ENCODE results near the gene FNDC11. TPM values are rescaled to one million over a fixed set of nuclear protein-coding genes. Genes with fewer than 3 reads are reported as not detected.

Gene FNDC11
- total and polyA plus RNA-seq, 4 donors: 0.93 to 1.1 (median 1.0) TPM

DNA sequence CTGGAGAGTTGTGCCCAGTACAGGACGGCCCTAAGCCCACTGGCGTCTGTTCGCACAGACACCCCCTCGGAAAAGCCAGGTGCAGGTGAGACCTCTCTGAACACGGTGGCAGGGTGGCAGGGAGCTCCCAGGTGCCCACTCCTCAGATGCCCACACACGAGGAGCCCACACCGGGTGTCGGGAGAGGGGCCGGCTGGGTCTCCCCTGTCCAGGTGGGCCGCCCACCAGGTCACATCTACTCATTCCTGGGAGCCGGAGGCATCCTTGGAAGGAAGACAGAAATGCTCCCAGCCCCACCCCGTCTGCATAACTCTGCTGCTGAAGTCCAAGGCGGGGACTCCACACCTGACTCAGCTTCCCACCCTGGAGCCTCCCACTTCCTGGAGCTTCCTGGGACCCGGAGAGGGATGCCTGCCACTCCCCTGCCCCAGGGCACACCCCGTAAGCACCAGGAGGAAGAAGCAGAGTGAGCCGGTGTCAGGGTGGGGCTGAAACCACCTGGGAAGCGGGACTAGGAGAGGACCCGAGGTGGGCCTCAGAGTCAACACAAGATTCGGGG lies 8.9 kb upstream of the FNDC11 start:
- peaks cover 16% of the 10 kb centered on the region for H3K27me3 ChIP-seq (ENCODE audit: control insufficient read depth, insufficient read depth, low read length)
- no peaks in the 10 kb centered on the region for H3K36me3 ChIP-seq (ENCODE audit: control insufficient read depth, insufficient read depth, low read length)
- 79% methylated on average over 15 of the region's 19 CpGs for WGBS (ENCODE audit: insufficient coverage)
- H3K4me3 ChIP-seq (ENCODE audit: low read depth, low read length): no peak overlapping the region
- DNase-seq (ENCODE audit: low read depth in 4 of 6, low spot score in 6 of 6): no peak
- no peaks in the 10 kb centered on the region for H3K9me3 ChIP-seq (ENCODE audit: control insufficient read depth, insufficient read depth, low read length)
- H3K4me1 ChIP-seq (ENCODE audit: control insufficient read depth, insufficient read depth, low read length): peaks cover 6% of the 10 kb centered on the region
- H3K27ac ChIP-seq (ENCODE audit: low read depth, low read length): no peak overlapping the region

DNA sequence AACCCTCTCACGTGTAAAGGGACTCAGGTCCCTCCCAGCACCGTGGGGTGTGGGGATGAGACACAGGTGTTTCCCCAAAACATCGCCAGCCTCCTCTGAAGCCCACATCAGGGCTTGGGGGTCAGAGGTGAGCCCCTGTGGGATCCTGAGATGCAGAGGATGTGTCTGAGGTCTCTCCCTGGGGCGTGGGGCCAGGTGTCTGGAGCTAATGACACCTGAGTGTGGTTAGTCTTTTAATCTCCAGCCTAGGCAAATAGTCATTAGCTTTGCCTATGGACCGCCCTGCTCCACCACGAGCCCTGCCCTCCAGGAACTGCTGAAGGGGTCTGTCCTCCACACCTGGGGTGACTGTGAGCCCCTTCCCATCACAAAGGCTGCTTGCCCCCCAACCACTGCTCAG lies 8.1 kb upstream of the FNDC11 start:
- DNase-seq (ENCODE audit: low read depth in 4 of 6, low spot score in 6 of 6): no peak
- Histone ChIP-seq H3K4me3 (ENCODE audit: low read depth, low read length) (no peak overlapping the region), H3K36me3 (ENCODE audit: control insufficient read depth, insufficient read depth, low read length) (no peaks in the 10 kb centered on the region), H3K27ac (ENCODE audit: low read depth, low read length) (no peak overlapping the region), H3K4me1 (ENCODE audit: control insufficient read depth, insufficient read depth, low read length) (no peaks in the 10 kb centered on the region), H3K9me3 (ENCODE audit: control insufficient read depth, insufficient read depth, low read length) (no peaks in the 10 kb centered on the region), H3K27me3 (ENCODE audit: control insufficient read depth, insufficient read depth, low read length) (peaks cover 19% of the 10 kb centered on the region)
- WGBS (ENCODE audit: insufficient coverage): 67% methylated on average over 5 of the region's 6 CpGs

DNA sequence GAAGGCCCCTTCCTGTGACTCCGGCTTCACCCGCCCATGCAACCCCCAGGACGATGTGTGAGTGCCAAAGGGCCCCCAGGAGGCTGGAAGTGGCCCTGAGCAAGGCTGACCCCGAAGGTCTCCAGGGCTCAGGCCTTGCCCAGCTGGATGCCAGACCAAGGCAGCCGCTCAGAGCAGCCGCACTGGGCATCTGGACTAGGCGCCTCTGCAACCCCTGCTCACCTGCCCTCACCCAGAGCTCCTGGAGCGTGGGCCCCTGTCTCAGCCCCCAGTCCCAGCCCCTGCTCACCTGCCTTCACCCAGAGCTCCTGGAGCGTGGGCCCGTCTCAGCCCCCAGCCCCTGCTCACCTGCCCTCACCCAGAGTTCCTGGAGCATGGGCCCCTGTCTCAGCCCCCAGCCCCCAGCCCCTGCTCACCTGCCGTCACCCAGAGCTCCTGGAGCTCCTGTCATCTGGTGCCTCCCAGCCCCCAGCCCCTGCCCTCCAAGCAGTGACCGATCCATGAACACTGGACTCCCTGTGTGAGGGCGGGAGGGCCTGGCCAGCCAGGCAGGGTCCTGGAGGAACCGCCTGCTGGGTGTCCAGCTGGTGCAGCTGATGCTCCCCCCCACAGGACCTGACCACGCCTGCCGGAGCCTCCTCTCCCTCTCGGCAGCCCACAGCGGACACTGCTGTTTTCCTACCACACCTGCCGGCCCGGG lies 7.6 kb upstream of the FNDC11 start:
- Histone ChIP-seq H3K27me3 (ENCODE audit: control insufficient read depth, insufficient read depth, low read length) (peaks cover 21% of the 10 kb centered on the region), H3K36me3 (ENCODE audit: control insufficient read depth, insufficient read depth, low read length) (no peaks in the 10 kb centered on the region), H3K27ac (ENCODE audit: low read depth, low read length) (no peak overlapping the region), H3K4me1 (ENCODE audit: control insufficient read depth, insufficient read depth, low read length) (no peaks in the 10 kb centered on the region), H3K4me3 (ENCODE audit: low read depth, low read length) (no peak overlapping the region), H3K9me3 (ENCODE audit: control insufficient read depth, insufficient read depth, low read length) (no peaks in the 10 kb centered on the region)
- no peak for DNase-seq (ENCODE audit: low read depth in 4 of 6, low spot score in 6 of 6)
- WGBS (ENCODE audit: insufficient coverage): 72% methylated on average over 19 of the region's 20 CpGs

DNA sequence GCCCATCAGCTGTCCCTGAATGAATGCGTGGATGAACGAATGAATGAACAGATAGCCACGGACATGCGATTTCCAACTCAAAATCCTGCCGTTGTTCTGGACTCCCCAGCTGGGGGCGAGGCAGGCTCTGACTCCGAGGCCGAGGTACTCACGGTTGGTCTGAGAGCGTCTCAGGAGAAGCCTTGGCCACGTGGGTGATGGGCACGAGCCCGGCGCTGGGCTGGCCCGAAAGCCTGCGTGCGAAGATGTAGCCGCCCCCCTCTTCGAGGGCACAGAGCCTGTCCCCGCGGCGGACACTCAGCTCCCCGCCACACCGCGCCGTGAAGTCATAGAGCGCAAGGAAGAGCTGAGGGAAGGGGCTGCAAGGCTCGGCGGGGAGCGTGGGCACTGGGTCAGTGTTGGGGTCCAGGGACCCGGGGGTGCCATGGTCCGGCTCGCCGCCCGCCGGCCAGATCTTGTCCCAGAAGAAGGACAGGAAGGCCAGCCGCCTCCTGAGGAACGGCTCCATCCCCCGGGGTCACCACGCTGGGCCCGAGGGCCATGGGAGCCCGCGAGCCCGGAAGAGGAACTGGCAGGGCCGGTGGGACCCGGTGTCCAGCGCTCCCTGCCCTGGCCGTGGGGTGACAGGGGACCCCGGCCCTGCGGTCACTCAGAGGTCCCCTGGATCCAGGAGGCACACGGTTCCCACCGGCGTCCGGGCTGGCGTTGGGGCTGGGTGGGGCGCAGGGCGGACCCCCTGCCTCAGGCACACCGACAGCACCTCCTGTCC lies 6.8 kb upstream of the FNDC11 start:
- Histone ChIP-seq H3K36me3 (ENCODE audit: control insufficient read depth, insufficient read depth, low read length) (no peaks in the 10 kb centered on the region), H3K9me3 (ENCODE audit: control insufficient read depth, insufficient read depth, low read length) (no peaks in the 10 kb centered on the region), H3K4me3 (ENCODE audit: low read depth, low read length) (no peak overlapping the region), H3K27ac (ENCODE audit: low read depth, low read length) (no peak overlapping the region), H3K27me3 (ENCODE audit: control insufficient read depth, insufficient read depth, low read length) (peaks cover 21% of the 10 kb centered on the region), H3K4me1 (ENCODE audit: control insufficient read depth, insufficient read depth, low read length) (no peaks in the 10 kb centered on the region)
- WGBS (ENCODE audit: insufficient coverage): 55% methylated on average over 58 of the region's 58 CpGs
- DNase-seq (ENCODE audit: low read depth in 4 of 6, low spot score in 6 of 6): no peak

DNA sequence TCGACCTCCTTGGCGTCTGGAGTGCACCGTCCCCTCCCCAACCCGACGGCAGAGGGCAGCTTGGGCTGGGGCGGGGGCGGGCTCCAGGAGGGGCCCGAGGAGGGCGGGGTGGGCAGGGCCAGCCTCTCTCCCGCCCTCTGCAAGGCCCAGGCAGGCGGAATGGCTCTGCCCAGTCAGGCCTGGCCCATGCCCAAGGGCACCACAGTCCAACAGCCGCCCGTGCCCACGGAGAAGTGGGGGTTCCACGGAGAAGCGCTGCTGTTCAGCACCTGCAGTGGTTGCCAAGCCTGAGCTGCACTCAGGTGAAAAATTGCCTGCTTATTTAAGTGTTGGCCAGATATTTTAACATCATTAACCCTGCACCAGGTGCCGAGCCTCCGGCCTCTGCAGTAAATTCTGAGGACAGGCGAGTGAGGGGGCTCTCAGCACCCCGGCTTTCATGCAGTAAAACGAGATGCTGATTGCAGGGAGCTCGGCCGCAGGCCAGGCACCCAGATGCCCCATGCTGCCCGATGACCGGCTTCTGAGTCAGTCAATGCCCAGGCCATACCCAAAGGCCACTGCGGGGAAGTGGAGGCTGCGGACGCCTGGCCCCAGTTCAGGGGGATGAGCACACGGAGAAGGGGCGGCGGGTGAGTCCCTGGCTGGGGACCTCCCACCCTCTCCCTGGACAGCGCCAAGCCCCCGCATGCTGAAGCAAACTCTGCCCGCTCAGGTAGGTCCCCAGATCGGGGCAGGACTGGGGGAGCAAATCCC lies 6.1 kb upstream of the FNDC11 start, which contains the start of gene SRMS:
Gene SRMS, minus strand, starts transcription at position 25 of the 756 bp plus-strand sequence. CDS start 286 bp downstream, outside the sequence.
- Histone ChIP-seq H3K27me3 (ENCODE audit: control insufficient read depth, insufficient read depth, low read length) (peaks cover 21% of the 10 kb centered on the region), H3K27ac (ENCODE audit: low read depth, low read length) (no peak within 1 kb of the TSS), H3K36me3 (ENCODE audit: control insufficient read depth, insufficient read depth, low read length) (no peaks in the 10 kb centered on the region), H3K4me1 (ENCODE audit: control insufficient read depth, insufficient read depth, low read length) (peaks cover 6% of the 10 kb centered on the region), H3K4me3 (ENCODE audit: low read depth, low read length) (no peak within 1 kb of the TSS), H3K9me3 (ENCODE audit: control insufficient read depth, insufficient read depth, low read length) (no peaks in the 10 kb centered on the region)
- DNase-seq (ENCODE audit: low read depth in 4 of 6, low spot score in 6 of 6): no peak
- WGBS (ENCODE audit: insufficient coverage): 52% methylated on average over 32 of the region's 35 CpGs

DNA sequence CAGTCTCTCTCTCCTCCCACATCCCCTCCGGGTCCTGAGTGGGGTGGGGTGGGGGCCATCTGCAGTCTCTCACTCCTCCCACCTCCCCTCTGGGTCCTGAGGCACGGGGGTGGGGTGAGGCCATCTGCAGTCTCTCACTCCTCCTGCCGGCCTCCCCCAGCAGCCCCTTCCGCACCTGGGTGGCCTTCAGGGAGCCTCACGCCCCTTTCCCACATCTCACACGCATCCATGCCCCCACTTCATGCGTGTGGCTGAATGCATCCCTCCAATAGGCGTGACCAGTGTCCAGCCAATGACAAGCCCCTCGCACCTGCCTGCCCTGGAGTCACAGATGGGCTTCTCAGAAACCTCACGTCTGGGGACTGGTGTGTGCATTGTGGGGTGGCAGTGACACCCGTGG lies 5.4 kb upstream of the FNDC11 start:
- Histone ChIP-seq H3K36me3 (ENCODE audit: control insufficient read depth, insufficient read depth, low read length) (no peaks in the 10 kb centered on the region), H3K4me1 (ENCODE audit: control insufficient read depth, insufficient read depth, low read length) (peaks cover 12% of the 10 kb centered on the region), H3K27me3 (ENCODE audit: control insufficient read depth, insufficient read depth, low read length) (peaks cover 23% of the 10 kb centered on the region), H3K27ac (ENCODE audit: low read depth, low read length) (no peak overlapping the region), H3K4me3 (ENCODE audit: low read depth, low read length) (no peak overlapping the region), H3K9me3 (ENCODE audit: control insufficient read depth, insufficient read depth, low read length) (no peaks in the 10 kb centered on the region)
- WGBS (ENCODE audit: insufficient coverage): 37% methylated on average over 9 of the region's 11 CpGs
- no peak for DNase-seq (ENCODE audit: low read depth in 4 of 6, low spot score in 6 of 6)

DNA sequence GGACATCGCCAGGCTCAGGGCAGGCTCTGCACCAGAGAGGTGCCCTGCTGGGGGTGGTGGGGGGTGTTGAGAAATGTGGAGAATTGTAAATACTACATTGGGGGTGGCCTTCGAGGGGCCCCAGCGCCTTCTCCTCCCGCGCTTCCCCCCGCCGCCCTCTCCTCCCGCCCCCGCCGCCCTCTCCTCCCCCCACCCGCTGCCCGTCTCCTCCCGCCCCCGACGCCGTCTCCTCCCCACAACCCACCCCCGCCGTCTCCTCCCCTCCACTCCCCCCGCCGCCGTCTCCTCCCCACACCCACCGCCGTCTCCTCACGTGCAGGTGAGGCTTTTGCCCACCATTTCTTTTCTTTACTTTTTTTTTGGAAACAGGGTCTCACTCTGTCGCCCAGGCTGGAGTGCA lies 4.9 kb upstream of the FNDC11 start:
- no peak for DNase-seq (ENCODE audit: low read depth in 4 of 6, low spot score in 6 of 6)
- 58% methylated on average over 2 of the region's 25 CpGs for WGBS (ENCODE audit: insufficient coverage)
- H3K9me3 ChIP-seq (ENCODE audit: control insufficient read depth, insufficient read depth, low read length): no peaks in the 10 kb centered on the region
- H3K36me3 ChIP-seq (ENCODE audit: control insufficient read depth, insufficient read depth, low read length): no peaks in the 10 kb centered on the region
- H3K4me1 ChIP-seq (ENCODE audit: control insufficient read depth, insufficient read depth, low read length): peaks cover 17% of the 10 kb centered on the region
- H3K27me3 ChIP-seq (ENCODE audit: control insufficient read depth, insufficient read depth, low read length): peaks cover 24% of the 10 kb centered on the region
- no peak overlapping the region for H3K27ac ChIP-seq (ENCODE audit: low read depth, low read length)
- H3K4me3 ChIP-seq (ENCODE audit: low read depth, low read length): no peak overlapping the region

DNA sequence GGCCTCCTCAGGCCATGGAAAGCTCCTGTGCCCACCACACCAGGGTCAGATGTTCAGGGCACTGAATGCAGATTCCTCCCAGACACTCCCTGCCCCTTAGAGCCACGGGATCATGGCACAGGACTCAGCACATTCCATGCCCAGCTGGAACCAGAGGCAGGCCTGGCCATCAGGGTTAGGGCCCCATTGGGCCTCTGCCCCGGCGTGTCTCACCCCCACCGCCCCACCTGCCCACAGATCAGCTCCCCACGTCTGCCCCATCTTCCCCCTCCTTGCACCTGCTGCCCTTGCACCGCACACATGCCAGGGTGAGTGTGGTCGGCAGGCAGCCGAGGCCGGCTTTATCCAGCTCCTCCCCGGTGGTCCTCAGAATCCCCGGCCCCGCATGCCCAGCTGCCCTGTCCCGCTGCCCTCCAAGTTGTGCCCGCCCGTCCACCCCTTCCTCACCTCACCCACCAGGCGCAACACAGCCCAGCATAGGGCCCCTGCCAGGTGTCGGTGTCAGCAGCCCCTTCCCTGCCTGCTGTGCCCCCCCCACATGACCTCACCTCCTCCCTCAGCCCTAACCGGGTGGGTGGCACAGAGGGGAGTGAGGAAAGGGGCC lies 4.2 kb upstream of the FNDC11 start:
- peaks cover 1% of the 10 kb centered on the region for H3K36me3 ChIP-seq (ENCODE audit: control insufficient read depth, insufficient read depth, low read length)
- H3K27ac ChIP-seq (ENCODE audit: low read depth, low read length): no peak overlapping the region
- H3K4me3 ChIP-seq (ENCODE audit: low read depth, low read length): no peak overlapping the region
- H3K27me3 ChIP-seq (ENCODE audit: control insufficient read depth, insufficient read depth, low read length): peaks cover 26% of the 10 kb centered on the region
- H3K4me1 ChIP-seq (ENCODE audit: control insufficient read depth, insufficient read depth, low read length): peaks cover 25% of the 10 kb centered on the region
- DNase-seq (ENCODE audit: low read depth in 4 of 6, low spot score in 6 of 6): no peak
- H3K9me3 ChIP-seq (ENCODE audit: control insufficient read depth, insufficient read depth, low read length): no peaks in the 10 kb centered on the region
- 81% methylated on average over 15 of the region's 18 CpGs for WGBS (ENCODE audit: insufficient coverage)

DNA sequence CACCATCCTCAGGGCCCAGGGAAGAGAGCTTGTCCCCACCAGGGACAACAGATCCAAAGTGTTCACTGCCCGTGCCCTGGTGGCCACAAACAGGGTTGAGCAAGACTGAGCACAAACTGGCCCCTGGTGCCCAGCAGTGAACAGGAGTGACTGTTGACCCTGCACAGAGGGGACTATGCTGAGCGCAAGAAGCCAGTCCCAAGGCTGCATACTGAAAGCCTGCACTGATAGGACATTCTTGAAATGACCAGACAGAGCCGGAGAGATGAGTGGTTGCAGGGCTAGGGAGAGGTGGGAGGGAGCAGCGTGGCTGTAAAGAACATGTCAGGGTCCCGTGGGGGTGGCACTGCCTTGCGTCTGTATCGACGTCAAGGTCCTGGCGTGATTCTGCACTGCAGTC lies 2.9 kb upstream of the FNDC11 start:
- peaks cover 7% of the 10 kb centered on the region for H3K36me3 ChIP-seq (ENCODE audit: control insufficient read depth, insufficient read depth, low read length)
- peak in 1 of 6 donors; percentile 5 for DNase-seq (ENCODE audit: low read depth in 4 of 6, low spot score in 6 of 6)
- no peak overlapping the region for H3K4me3 ChIP-seq (ENCODE audit: low read depth, low read length)
- no peaks in the 10 kb centered on the region for H3K9me3 ChIP-seq (ENCODE audit: control insufficient read depth, insufficient read depth, low read length)
- H3K27me3 ChIP-seq (ENCODE audit: control insufficient read depth, insufficient read depth, low read length): peaks cover 26% of the 10 kb centered on the region
- no peak overlapping the region for H3K27ac ChIP-seq (ENCODE audit: low read depth, low read length)
- H3K4me1 ChIP-seq (ENCODE audit: control insufficient read depth, insufficient read depth, low read length): peaks cover 29% of the 10 kb centered on the region
- WGBS (ENCODE audit: insufficient coverage): 48% methylated on average over 9 of the region's 9 CpGs
